Liver (tissue), 3 donors: ENCODE results near the gene NKD2.

Experiments used
- EGR1 ChIP-seq, 2 donors: IDR thresholded peaks; 2 replicates each; pipeline ENCODE4 v1.6.1; 2016 to 2018; ENCODE audit warnings: antibody characterized with exemption in 2 of 2, low read depth in 2 of 2
- RXRA ChIP-seq, 2 donors: IDR thresholded peaks; 2 replicates each; pipeline ENCODE4 v1.6.1; 2017 to 2018; ENCODE audit warnings: antibody characterized with exemption in 2 of 2, mild to moderate bottlenecking in 1 of 2
- TF ChIP-seq, protein P1 (sequence below): fragments of 150-350 bp; IDR thresholded peaks from 2 replicates; pipeline ENCODE4 v1.5.1; 2017; ENCODE audit warnings: improper control_type of control experiment, low read depth, low read length; ENCODE audit not compliant: missing input control
- TF ChIP-seq, protein P2 (sequence below): IDR thresholded peaks from 2 replicates; pipeline ENCODE4 v1.6.1; 2016; ENCODE audit warnings: antibody characterized with exemption
- TF ChIP-seq, protein P3 (sequence below): IDR thresholded peaks from 2 replicates; pipeline ENCODE4 v1.6.1; 2016; ENCODE audit warnings: antibody characterized with exemption
- donor health status: healthy.
- donor health status: healthy.

DNA sequence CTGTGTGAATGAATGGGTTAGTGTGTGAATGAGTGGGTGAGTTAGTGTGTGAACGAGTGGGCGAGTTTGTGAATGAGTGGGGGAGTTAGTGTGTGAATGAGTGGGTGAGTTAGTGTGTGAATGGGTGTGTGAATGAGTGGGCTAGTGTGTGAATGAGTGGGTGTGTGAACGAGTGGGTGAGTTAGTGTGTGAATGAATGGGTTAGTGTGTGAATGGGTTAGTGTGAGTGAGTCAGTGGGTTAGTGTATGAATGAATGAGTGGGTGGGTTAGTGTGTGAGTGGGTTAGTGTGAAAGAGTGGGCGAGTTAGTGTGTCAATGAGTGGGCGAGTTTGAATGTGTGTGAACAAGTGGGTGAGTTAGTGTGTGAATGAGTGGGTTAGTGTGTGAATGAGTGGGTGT lies 35.5 kb downstream of the NKD2 start:
- TF ChIP-seq, protein P1, sequence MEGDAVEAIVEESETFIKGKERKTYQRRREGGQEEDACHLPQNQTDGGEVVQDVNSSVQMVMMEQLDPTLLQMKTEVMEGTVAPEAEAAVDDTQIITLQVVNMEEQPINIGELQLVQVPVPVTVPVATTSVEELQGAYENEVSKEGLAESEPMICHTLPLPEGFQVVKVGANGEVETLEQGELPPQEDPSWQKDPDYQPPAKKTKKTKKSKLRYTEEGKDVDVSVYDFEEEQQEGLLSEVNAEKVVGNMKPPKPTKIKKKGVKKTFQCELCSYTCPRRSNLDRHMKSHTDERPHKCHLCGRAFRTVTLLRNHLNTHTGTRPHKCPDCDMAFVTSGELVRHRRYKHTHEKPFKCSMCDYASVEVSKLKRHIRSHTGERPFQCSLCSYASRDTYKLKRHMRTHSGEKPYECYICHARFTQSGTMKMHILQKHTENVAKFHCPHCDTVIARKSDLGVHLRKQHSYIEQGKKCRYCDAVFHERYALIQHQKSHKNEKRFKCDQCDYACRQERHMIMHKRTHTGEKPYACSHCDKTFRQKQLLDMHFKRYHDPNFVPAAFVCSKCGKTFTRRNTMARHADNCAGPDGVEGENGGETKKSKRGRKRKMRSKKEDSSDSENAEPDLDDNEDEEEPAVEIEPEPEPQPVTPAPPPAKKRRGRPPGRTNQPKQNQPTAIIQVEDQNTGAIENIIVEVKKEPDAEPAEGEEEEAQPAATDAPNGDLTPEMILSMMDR: no peak
- TF ChIP-seq RXRA (IDR thresholded peaks at IDR 0.05): no peak
- TF ChIP-seq, protein P2, sequence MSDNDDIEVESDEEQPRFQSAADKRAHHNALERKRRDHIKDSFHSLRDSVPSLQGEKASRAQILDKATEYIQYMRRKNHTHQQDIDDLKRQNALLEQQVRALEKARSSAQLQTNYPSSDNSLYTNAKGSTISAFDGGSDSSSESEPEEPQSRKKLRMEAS: no peak
- TF ChIP-seq EGR1 (IDR thresholded peaks at IDR 0.05; ENCODE audit: low read depth in 2 of 2): no peak
- TF ChIP-seq, protein P3, sequence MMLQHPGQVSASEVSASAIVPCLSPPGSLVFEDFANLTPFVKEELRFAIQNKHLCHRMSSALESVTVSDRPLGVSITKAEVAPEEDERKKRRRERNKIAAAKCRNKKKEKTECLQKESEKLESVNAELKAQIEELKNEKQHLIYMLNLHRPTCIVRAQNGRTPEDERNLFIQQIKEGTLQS: no peak
